Trophoblast cell (in vitro differentiated cells and primary cell): Measurements from ENCODE around the gene KRT10.
A peak's percentile ranks its signal among the peaks of the same experiment; 100 is the strongest.
"Not testable (repeated sequence)": the region's sequence is repeated elsewhere in the genome, so short reads cannot be mapped to it uniquely, and the experiment has no call there.

Source experiments
- DNase-seq, 2 donors: peaks; one replicate each; pipeline ENCODE4 v3.0.0-alpha.2; 2016
- H2AFZ ChIP-seq: 2 replicates; pipeline ENCODE4 v1.6.1; 2013; ENCODE audit warnings: low read length, moderate library complexity, mild to moderate bottlenecking; ENCODE audit not compliant: insufficient read depth, poor library complexity
- H2AK5ac ChIP-seq: 2 replicates; pipeline ENCODE4 v1.6.1; 2013; ENCODE audit warnings: mild to moderate bottlenecking, low read length
- H2BK120ac ChIP-seq: 2 replicates; pipeline ENCODE4 v1.6.1; 2013; ENCODE audit warnings: low read length, mild to moderate bottlenecking, moderate library complexity; ENCODE audit not compliant: insufficient read depth, poor library complexity
- H2BK12ac ChIP-seq: 2 replicates; pipeline ENCODE4 v1.6.1; 2013; ENCODE audit warnings: mild to moderate bottlenecking, low read length, moderate library complexity
- H2BK5ac ChIP-seq: 2 replicates; pipeline ENCODE4 v1.6.1; 2013; ENCODE audit warnings: low read length, low read depth, moderate library complexity, mild to moderate bottlenecking; ENCODE audit not compliant: poor library complexity
- H3K14ac ChIP-seq: 2 replicates; pipeline ENCODE4 v1.6.1; 2013; ENCODE audit warnings: mild to moderate bottlenecking, low read length
- H3K18ac ChIP-seq: 2 replicates; pipeline ENCODE4 v1.6.1; 2013; ENCODE audit warnings: mild to moderate bottlenecking, low read length
- H3K23ac ChIP-seq: 2 replicates; pipeline ENCODE4 v1.6.1; 2013; ENCODE audit warnings: low read length
- H3K27ac ChIP-seq: 2 replicates; pipeline ENCODE4 v1.5.1; 2013; ENCODE audit warnings: low read depth, mild to moderate bottlenecking, inconsistent platforms, low read length, moderate library complexity
- H3K27me3 ChIP-seq: 2 replicates; pipeline ENCODE4 v1.6.1; 2013; ENCODE audit warnings: inconsistent platforms, mild to moderate bottlenecking, low read length, moderate library complexity; ENCODE audit not compliant: insufficient read depth
- H3K36me3 ChIP-seq, 2 experiments: 1 replicate in 1 of 2; 2 replicates in 1 of 2; pipeline ENCODE4 v1.6.1; 2013; ENCODE audit warnings: low read length in 2 of 2, mild to moderate bottlenecking in 2 of 2, moderate library complexity in 1 of 2; ENCODE audit not compliant: insufficient read depth in 2 of 2, control insufficient read depth in 1 of 2
- H3K4ac ChIP-seq: 2 replicates; pipeline ENCODE4 v1.6.1; 2013; ENCODE audit warnings: low read depth, mild to moderate bottlenecking, low read length, moderate library complexity
- H3K4me1 ChIP-seq, 2 experiments: 1 replicate in 1 of 2; 2 replicates in 1 of 2; pipeline ENCODE4 v1.6.1; 2013; ENCODE audit warnings: low read length in 2 of 2, mild to moderate bottlenecking in 2 of 2, moderate library complexity in 1 of 2; ENCODE audit not compliant: insufficient read depth in 2 of 2, control insufficient read depth in 1 of 2
- H3K4me2 ChIP-seq: 2 replicates; pipeline ENCODE4 v1.6.1; 2013; ENCODE audit warnings: inconsistent platforms, mild to moderate bottlenecking, low read length, moderate library complexity
- H3K4me3 ChIP-seq: 2 replicates; pipeline ENCODE4 v1.5.1; 2013; ENCODE audit warnings: mild to moderate bottlenecking, low read depth, low read length, inconsistent platforms
- H3K79me1 ChIP-seq: one replicate; pipeline ENCODE4 v1.6.1; 2013; ENCODE audit warnings: low read length
- H3K79me2 ChIP-seq: 2 replicates; pipeline ENCODE4 v1.6.1; 2013; ENCODE audit warnings: low read length, mild to moderate bottlenecking; ENCODE audit not compliant: control insufficient read depth, insufficient read depth, poor library complexity
- H3K9ac ChIP-seq: 2 replicates; pipeline ENCODE4 v1.6.1; 2013; ENCODE audit warnings: mild to moderate bottlenecking, low read length
- H3K9me3 ChIP-seq: 2 replicates; pipeline ENCODE4 v1.6.1; 2013; ENCODE audit warnings: low read depth, mild to moderate bottlenecking, control low read depth, inconsistent platforms, low read length; ENCODE audit not compliant: insufficient read depth
- H4K12ac ChIP-seq: 2 replicates; pipeline ENCODE4 v1.6.1; 2013; ENCODE audit warnings: low read depth, mild to moderate bottlenecking, low read length, moderate library complexity
- H4K8ac ChIP-seq: 2 replicates; pipeline ENCODE4 v1.6.1; 2013; ENCODE audit warnings: low read depth, mild to moderate bottlenecking, low read length, moderate library complexity
- H4K91ac ChIP-seq: one replicate; pipeline ENCODE4 v1.6.1; 2013; ENCODE audit warnings: low read depth, mild to moderate bottlenecking, low read length, moderate library complexity
- WGBS: extraction: QIAGEN DNeasy Blood & Tissue Kit; methylation state at CpG from one replicate; pipeline ENCODE4 v1.1.7; 2013; ENCODE audit warnings: missing lambda C conversion rate; ENCODE audit not compliant: insufficient read length, insufficient coverage; ENCODE audit errors: extremely low coverage; 5-methylcytosine and 5-hydroxymethylcytosine counted together

The KRT10 gene

DNA sequence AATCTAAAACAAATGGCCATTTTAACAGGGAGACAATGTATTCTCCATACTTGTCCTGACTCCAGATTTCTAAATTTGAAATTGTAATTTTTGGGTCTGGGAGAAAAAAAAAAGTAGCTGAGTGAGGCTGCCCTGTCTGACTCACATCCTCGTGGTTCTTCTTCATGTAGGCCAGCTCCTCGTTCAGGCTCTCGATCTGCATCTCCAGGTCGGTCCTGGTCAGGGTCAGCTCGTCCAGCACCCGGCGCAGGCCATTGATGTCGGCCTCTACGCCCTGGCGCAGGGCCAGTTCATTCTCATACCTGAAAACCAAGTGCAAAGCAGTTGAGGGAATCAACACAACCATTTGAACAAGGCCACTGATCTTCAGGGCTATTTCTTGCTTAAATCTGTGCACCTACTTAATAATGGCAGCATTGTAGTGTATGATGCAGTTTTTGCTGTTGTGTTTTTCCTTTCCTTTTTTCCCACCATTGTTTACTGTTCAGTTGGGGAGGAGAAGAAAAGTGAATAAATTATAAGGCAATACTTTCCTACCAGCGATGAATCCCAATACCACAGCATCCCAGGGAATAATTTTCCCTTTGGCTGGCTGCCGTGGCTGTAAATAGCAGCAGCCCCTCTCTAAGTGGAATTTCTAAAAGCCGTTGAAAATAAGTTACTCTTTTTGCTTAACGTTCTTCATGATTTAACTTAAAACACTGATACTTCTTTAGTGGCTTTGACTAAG, 42.4 kb upstream of the KRT10 start:
- Histone ChIP-seq H4K8ac (no peak overlapping the region), H4K12ac (no peak overlapping the region), H3K23ac (no peak overlapping the region), H3K36me3 (no peaks in the 10 kb centered on the region), H3K4me2 (no peak overlapping the region), H3K4me1 (no peaks in the 10 kb centered on the region), H2AK5ac (no peak overlapping the region), H3K27ac (no peak overlapping the region), H2BK5ac (no peak overlapping the region), H2BK12ac (no peak overlapping the region), H3K14ac (no peak overlapping the region), H3K4ac (no peak overlapping the region), H3K79me2 (no peaks in the 10 kb centered on the region), H3K27me3 (no peaks in the 10 kb centered on the region), H3K18ac (no peak overlapping the region), H3K9ac (no peak overlapping the region), H3K4me3 (no peak overlapping the region), H3K9me3 (no peaks in the 10 kb centered on the region), H2BK120ac (no peak overlapping the region), H3K79me1 (no peaks in the 10 kb centered on the region), H4K91ac (no peak overlapping the region), H2AFZ (no peak overlapping the region)
- WGBS = no CpG with 5 or more reads among the region's 14 CpGs
- no peak for DNase-seq

- H3K27ac ChIP-seq = no peak overlapping the region
- no peak overlapping the region for H2AFZ ChIP-seq
- H3K79me1 ChIP-seq = no peaks in the 10 kb centered on the region
Observed at GRCh38 chr17:40862985-40863733, 40.7 kb upstream of the KRT10 start.

DNA sequence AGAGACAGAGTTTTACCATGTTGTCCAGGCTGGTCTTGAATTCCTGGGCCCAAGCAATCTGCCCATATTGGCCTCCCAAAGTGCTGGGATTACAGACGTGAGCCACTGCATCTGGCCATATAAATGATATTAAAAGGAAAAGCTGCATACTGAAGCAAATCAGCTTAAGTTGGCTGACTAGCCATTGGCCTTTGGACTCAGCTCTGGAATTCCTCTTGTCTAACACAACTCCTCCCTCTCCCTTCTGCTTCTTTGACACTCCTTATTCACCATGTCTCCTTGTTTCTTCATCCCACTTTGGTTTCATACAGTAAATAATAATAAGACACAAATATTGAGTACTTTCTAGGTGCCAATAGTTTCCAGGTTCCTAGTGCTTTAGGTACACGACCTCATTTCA, 37.1 kb upstream of the KRT10 start:
- H2BK5ac ChIP-seq = no peak overlapping the region
- no peaks in the 10 kb centered on the region for H3K4me1 ChIP-seq
- no peak overlapping the region for H3K4me2 ChIP-seq
- no peak overlapping the region for H2AK5ac ChIP-seq
- no peaks in the 10 kb centered on the region for H3K9me3 ChIP-seq
- H3K36me3 ChIP-seq = no peaks in the 10 kb centered on the region
- no peak for DNase-seq
- no peak overlapping the region for H3K9ac ChIP-seq
- no CpG with 5 or more reads among the region's 2 CpGs for WGBS
- H2BK12ac ChIP-seq = no peak overlapping the region
- H3K4me3 ChIP-seq = no peak overlapping the region
- H4K8ac ChIP-seq = no peak overlapping the region
- H4K91ac ChIP-seq = no peak overlapping the region
- H3K23ac ChIP-seq = no peak overlapping the region
- no peak overlapping the region for H3K27ac ChIP-seq
- H2BK120ac ChIP-seq = no peak overlapping the region
- no peaks in the 10 kb centered on the region for H3K27me3 ChIP-seq
- H3K14ac ChIP-seq = no peak overlapping the region
- H3K18ac ChIP-seq = no peak overlapping the region
- no peak overlapping the region for H2AFZ ChIP-seq
- no peak overlapping the region for H4K12ac ChIP-seq
- H3K4ac ChIP-seq = no peak overlapping the region
- no peaks in the 10 kb centered on the region for H3K79me1 ChIP-seq
- no peaks in the 10 kb centered on the region for H3K79me2 ChIP-seq

More at GRCh38 chr17:40862985-40863733, 40.7 kb upstream of the KRT10 start:
- no peak overlapping the region for H2AK5ac ChIP-seq
- H3K4me3 ChIP-seq = no peak overlapping the region
- H2BK12ac ChIP-seq = no peak overlapping the region
- peak; percentile 4 to 65 for DNase-seq
- no peaks in the 10 kb centered on the region for H3K4me1 ChIP-seq
- no peak overlapping the region for H3K18ac ChIP-seq
- H2BK5ac ChIP-seq = no peak overlapping the region
- no peaks in the 10 kb centered on the region for H3K27me3 ChIP-seq
- no peaks in the 10 kb centered on the region for H3K36me3 ChIP-seq
- no peak overlapping the region for H3K4me2 ChIP-seq
- no peak overlapping the region for H2BK120ac ChIP-seq
- H3K9me3 ChIP-seq = no peaks in the 10 kb centered on the region
- H4K91ac ChIP-seq = no peak overlapping the region
- no peak overlapping the region for H3K14ac ChIP-seq
- no peak overlapping the region for H3K4ac ChIP-seq
- H3K23ac ChIP-seq = no peak overlapping the region
- H3K79me2 ChIP-seq = no peaks in the 10 kb centered on the region
- no peak overlapping the region for H4K12ac ChIP-seq
- no peak overlapping the region for H4K8ac ChIP-seq
- no CpG with 5 or more reads among the region's 39 CpGs for WGBS
- no peak overlapping the region for H3K9ac ChIP-seq

DNA sequence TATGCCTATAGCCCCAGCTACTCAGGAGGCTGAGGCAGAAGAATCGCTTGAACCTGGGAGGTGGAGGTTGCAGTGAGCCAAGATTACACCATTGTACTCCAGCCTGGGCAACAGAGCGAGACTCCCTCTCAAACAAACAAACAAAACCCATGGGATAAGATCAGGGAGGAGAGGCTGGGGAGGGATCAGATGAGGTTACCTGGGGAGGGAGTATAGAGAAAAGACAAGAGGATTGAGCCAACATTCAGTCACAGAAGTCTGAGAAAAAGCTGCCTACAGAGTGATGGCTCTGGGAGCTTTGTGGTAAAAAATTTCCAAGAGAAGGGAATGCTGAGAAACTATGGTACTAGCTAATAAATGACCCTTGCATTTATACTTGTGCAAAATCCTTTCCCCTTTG, 36.3 kb upstream of the KRT10 start:
- not testable (repeated sequence) for H3K4me1 ChIP-seq, H2BK12ac ChIP-seq, H2BK5ac ChIP-seq, H3K9ac ChIP-seq, H3K36me3 ChIP-seq, H3K9me3 ChIP-seq, H2AK5ac ChIP-seq, H3K14ac ChIP-seq, H3K79me1 ChIP-seq, DNase-seq, H3K23ac ChIP-seq, H3K4ac ChIP-seq, H4K91ac ChIP-seq, H4K8ac ChIP-seq, H2BK120ac ChIP-seq, H3K79me2 ChIP-seq, H2AFZ ChIP-seq, H4K12ac ChIP-seq, H3K4me2 ChIP-seq, H3K4me3 ChIP-seq, H3K27ac ChIP-seq, H3K18ac ChIP-seq, H3K27me3 ChIP-seq
- WGBS = no CpG with 5 or more reads among the region's 2 CpGs
